ENCODE measurements around the gene SFMBT2. TPM values are rescaled to one million over a fixed set of nuclear protein-coding genes. Genes with fewer than 3 reads are reported as not detected.

The SFMBT2 gene
- total RNA-seq, 6 experiments from 2014 or later, result 1.4 to 3.4 (median 1.8) TPM

GRCh38 chr10:7383442-7383841, 27.4 kb downstream of the SFMBT2 start:
- no peaks in the 10 kb centered on the region for H3K9me3 ChIP-seq
- H3K27me3 ChIP-seq, result no peaks in the 10 kb centered on the region
- TF ChIP-seq POLR2A (IDR thresholded peaks at IDR 0.05), result no peak
- TF ChIP-seq CTCF (IDR thresholded peaks at IDR 0.05), result no peak
- 62% methylated on average over 6 of the region's 7 CpGs for WGBS (ENCODE audit: insufficient coverage, low coverage, low lambda C conversion rate, missing lambda C conversion rate)
- H3K4me1 ChIP-seq, result no peaks in the 10 kb centered on the region
- no peak overlapping the region for H3K27ac ChIP-seq
- no peak overlapping the region for H3K4me3 ChIP-seq
- DNase-seq, result no peak
- intact Hi-C loops (cut with DNase I), result no loop called here
- no peak for ATAC-seq
- H3K36me3 ChIP-seq, result no peaks in the 10 kb centered on the region

GRCh38 chr10:7380704-7381241, 30.1 kb downstream of the SFMBT2 start:
- Histone ChIP-seq H3K4me3 (no peak overlapping the region), H3K4me1 (no peaks in the 10 kb centered on the region), H3K9me3 (no peaks in the 10 kb centered on the region), H3K36me3 (no peaks in the 10 kb centered on the region), H3K27ac (no peak overlapping the region), H3K27me3 (no peaks in the 10 kb centered on the region)
- DNase-seq, result no peak
- intact Hi-C loops (cut with DNase I), result no loop called here
- WGBS (ENCODE audit: insufficient coverage, low coverage, low lambda C conversion rate, missing lambda C conversion rate), result 57% methylated on average over 3 of the region's 5 CpGs
- ATAC-seq, result no peak
- TF ChIP-seq CTCF (IDR thresholded peaks at IDR 0.05), result no peak
- no peak for TF ChIP-seq POLR2A (IDR thresholded peaks at IDR 0.05)

- TF ChIP-seq CTCF (IDR thresholded peaks at IDR 0.05) (no peak), POLR2A (IDR thresholded peaks at IDR 0.05) (no peak)
- Histone ChIP-seq H3K27ac (no peak overlapping the region), H3K27me3 (no peaks in the 10 kb centered on the region), H3K36me3 (no peaks in the 10 kb centered on the region), H3K4me1 (no peaks in the 10 kb centered on the region), H3K9me3 (no peaks in the 10 kb centered on the region), H3K4me3 (no peak overlapping the region)
- ATAC-seq (peak in 1 of 4 donors; percentile 33), DNase-seq (no peak)
- WGBS (ENCODE audit: insufficient coverage, low coverage, low lambda C conversion rate, missing lambda C conversion rate), result 80% methylated on average over 2 of the region's 8 CpGs
- intact Hi-C loops (cut with DNase I), result no loop called here
These were observed 32.0 kb downstream of the SFMBT2 start for GRCh38 chr10:7378602-7379403.

GRCh38 chr10:7377614-7378248, 33.1 kb downstream of the SFMBT2 start:
- H3K27me3 ChIP-seq, result no peaks in the 10 kb centered on the region
- H3K27ac ChIP-seq, result no peak overlapping the region
- TF ChIP-seq CTCF (IDR thresholded peaks at IDR 0.05) (no peak), POLR2A (IDR thresholded peaks at IDR 0.05) (no peak)
- H3K4me1 ChIP-seq, result no peaks in the 10 kb centered on the region
- ATAC-seq (no peak), DNase-seq (no peak)
- 81% methylated on average over 6 of the region's 7 CpGs for WGBS (ENCODE audit: insufficient coverage, low coverage, low lambda C conversion rate, missing lambda C conversion rate)
- no peaks in the 10 kb centered on the region for H3K9me3 ChIP-seq
- intact Hi-C loops (cut with DNase I), result no loop called here
- H3K36me3 ChIP-seq, result no peaks in the 10 kb centered on the region
- no peak overlapping the region for H3K4me3 ChIP-seq

All from right lobe of liver (tissue), 6 donors.